PC-3 (cell line): ENCODE measurements around the gene ITGB3. TPM values are rescaled to one million over a fixed set of nuclear protein-coding genes. Genes with fewer than 3 reads are reported as not detected.

Experiments
- ATAC-seq: fragments of 200-7000 bp; cut with Tn5 transposase; 2 replicates; pipeline ENCODE4 v1.9.1; 2020; ENCODE audit warnings: mild to moderate bottlenecking, moderate library complexity
- BruUV-seq: library from RNA; stranded (reverse); fragments of 400-500 nt; replicated peaks from 2 replicates; lab custom pipeline; 2021; lab: Mats Ljungman, UMichigan
- CTCF ChIA-PET: fragments of 300-600 bp; sonication (Branson Sonifier 250); formaldehyde crosslinking; loops from one replicate; lab custom pipeline; 2022; ENCODE audit warnings: antibody characterized with exemption; lab: Charles Lee
- POLR2A ChIA-PET: fragments of 300-600 bp; sonication (Branson Sonifier 250); formaldehyde crosslinking; loops from one replicate; lab custom pipeline; 2022; ENCODE audit warnings: antibody characterized with exemption; ENCODE audit not compliant: unreplicated experiment; lab: Charles Lee
- DNase-seq: peaks from one replicate; pipeline ENCODE4 v3.0.0-alpha.2; 2015
- H2AFZ ChIP-seq: fragments of 300-600 bp; sonication (generic); 2 replicates; pipeline ENCODE4 v1.6.0; 2016; ENCODE audit warnings: antibody characterized with exemption, low read length
- H3F3A ChIP-seq: fragments of 300-600 bp; sonication (generic); one replicate; pipeline ENCODE4 v1.6.0; 2017; ENCODE audit warnings: antibody characterized with exemption, low read length, control low read depth, mild to moderate bottlenecking; ENCODE audit not compliant: unreplicated experiment
- H3K27ac ChIP-seq: fragments of 300-600 bp; sonication (generic); 2 replicates; pipeline ENCODE4 v1.5.1; 2016; ENCODE audit warnings: mild to moderate bottlenecking, low read length
- H3K27me3 ChIP-seq: fragments of 300-600 bp; sonication (generic); 2 replicates; pipeline ENCODE4 v1.6.1; 2016; ENCODE audit warnings: low read length, mixed read lengths
- H3K36me3 ChIP-seq: fragments of 300-600 bp; sonication (generic); 2 replicates; pipeline ENCODE4 v1.6.1; 2016; ENCODE audit warnings: low read depth, mixed run types, low read length, mixed read lengths
- H3K4me1 ChIP-seq: fragments of 300-600 bp; sonication (generic); 2 replicates; pipeline ENCODE4 v1.5.1; 2016; ENCODE audit warnings: low read length; ENCODE audit not compliant: insufficient read depth
- H3K4me2 ChIP-seq: fragments of 300-600 bp; sonication (generic); 2 replicates; pipeline ENCODE4 v1.6.0; 2016; ENCODE audit warnings: low read length
- H3K4me3 ChIP-seq: fragments of 300-600 bp; sonication (generic); 2 replicates; pipeline ENCODE4 v1.5.1; 2016; ENCODE audit warnings: mild to moderate bottlenecking, low read length, mixed read lengths
- H3K79me2 ChIP-seq: fragments of 300-600 bp; sonication (generic); 2 replicates; pipeline ENCODE4 v1.6.1; 2017; ENCODE audit warnings: low read length, mixed read lengths
- H3K9ac ChIP-seq: fragments of 300-600 bp; sonication (generic); 2 replicates; pipeline ENCODE4 v1.6.0; 2016; ENCODE audit warnings: mild to moderate bottlenecking, low read length
- H3K9me2 ChIP-seq: fragments of 300-600 bp; sonication (generic); replicated peaks from 2 replicates; pipeline ENCODE4 v1.6.1; 2016; ENCODE audit warnings: mixed run types, low read length, mixed read lengths
- H3K9me3 ChIP-seq: fragments of 300-600 bp; sonication (generic); 2 replicates; pipeline ENCODE4 v1.6.1; 2016; ENCODE audit warnings: low read length, mixed read lengths
- H4K20me1 ChIP-seq: fragments of 300-600 bp; sonication (generic); 2 replicates; pipeline ENCODE4 v1.6.1; 2016; ENCODE audit warnings: low read length, mixed read lengths
- CTCF ChIP-seq: fragments of 300-600 bp; sonication (generic); conservative IDR thresholded peaks from 2 replicates; pipeline ENCODE4 v1.5.1; 2017; ENCODE audit warnings: antibody characterized with exemption, low read depth, mild to moderate bottlenecking, low read length
- EZH2 ChIP-seq: fragments of 300-600 bp; sonication (generic); IDR thresholded peaks from one replicate; pipeline ENCODE4 v1.6.1; 2017; ENCODE audit warnings: antibody characterized with exemption, mild to moderate bottlenecking, low read length; ENCODE audit not compliant: unreplicated experiment
- EZH2phosphoT487 ChIP-seq: fragments of 300-600 bp; sonication (generic); IDR thresholded peaks from 2 replicates; pipeline ENCODE4 v1.6.1; 2018; ENCODE audit warnings: mild to moderate bottlenecking, antibody characterized with exemption, low read length, borderline replicate concordance
- intact Hi-C: fragments of 100-400 bp; cut with micrococcal nuclease; formaldehyde crosslinking; loops from 2 replicates; pipeline ENCODE4 v1.9.0; 2023
- total RNA-seq: library from RNA; depleted of rRNA; stranded (reverse); fragments of >200 nt; gene quantifications from 2 replicates; pipeline ENCODE4 v1.2.3, GENCODE V29; 2014

Gene ITGB3
- total RNA-seq, 1 experiment from 2014 or later, result 0.36 TPM

- Histone ChIP-seq H3K4me3 (no peak overlapping the region), H3K4me2 (no peak overlapping the region), H3K4me1 (no peaks in the 10 kb centered on the region), H3K27me3 (no peaks in the 10 kb centered on the region), H3K36me3 (no peaks in the 10 kb centered on the region), H3K79me2 (no peaks in the 10 kb centered on the region), H3K9ac (no peak overlapping the region), H3K9me2 (no peaks in the 10 kb centered on the region), H2AFZ (no peak overlapping the region), H4K20me1 (no peaks in the 10 kb centered on the region), H3F3A (no peaks in the 10 kb centered on the region), H3K27ac (no peak overlapping the region), H3K9me3 (no peaks in the 10 kb centered on the region)
- CTCF ChIA-PET, result no interaction called here
- DNase-seq (peak; percentile 26), ATAC-seq (peak; percentile 53)
- POLR2A ChIA-PET, result interaction anchor here (0.6 kb wide), 1 partner anchor 15 kb away, joined by 3 read pairs; no protein-coding TSS in a partner anchor
- intact Hi-C loops, result no loop called here
- no peak for TF ChIP-seq CTCF
- no peak for TF ChIP-seq EZH2phosphoT487
- TF ChIP-seq EZH2, result no peak
- no TSS peak for BruUV-seq
Measured at GRCh38 chr17:47204722-47205418, 48.8 kb upstream of the ITGB3 start.

- no peaks in the 10 kb centered on the region for H3K36me3 ChIP-seq
- ATAC-seq (no peak), DNase-seq (no peak)
- H4K20me1 ChIP-seq, result no peaks in the 10 kb centered on the region
- ChIA-PET POLR2A (interaction anchor here (0.6 kb wide), 1 partner anchor 14 kb away, joined by 3 read pairs; no protein-coding TSS in a partner anchor), CTCF (no interaction called here)
- H3K9me2 ChIP-seq, result no peaks in the 10 kb centered on the region
- no peak overlapping the region for H3K27ac ChIP-seq
- intact Hi-C loops, result no loop called here
- BruUV-seq, result no TSS peak
- H3K79me2 ChIP-seq, result no peaks in the 10 kb centered on the region
- no peaks in the 10 kb centered on the region for H3K27me3 ChIP-seq
- TF ChIP-seq EZH2 (no peak), CTCF (no peak), EZH2phosphoT487 (no peak)
- H2AFZ ChIP-seq, result no peak overlapping the region
- no peaks in the 10 kb centered on the region for H3F3A ChIP-seq
- H3K4me3 ChIP-seq, result no peak overlapping the region
- H3K4me1 ChIP-seq, result no peaks in the 10 kb centered on the region
- no peaks in the 10 kb centered on the region for H3K9me3 ChIP-seq
- H3K4me2 ChIP-seq, result no peak overlapping the region
- no peak overlapping the region for H3K9ac ChIP-seq
Measured at GRCh38 chr17:47205419-47205963, 48.1 kb upstream of the ITGB3 start.
